H7 (cell line): ENCODE data around the gene DOCK4. TPM values are rescaled to one million over a fixed set of nuclear protein-coding genes. Genes with fewer than 3 reads are reported as not detected.
A peak's percentile ranks its signal among the peaks of the same experiment; 100 is the strongest.

Source experiments
- DNase-seq: peaks from one replicate; pipeline ENCODE4 v3.0.0; 2012
- H3K27me3 ChIP-seq: 2 replicates; pipeline ENCODE4 v1.6.0; 2011; ENCODE audit warnings: mild to moderate bottlenecking, low read length; ENCODE audit not compliant: control insufficient read depth, insufficient read depth
- H3K36me3 ChIP-seq: replicated peaks from 2 replicates; pipeline ENCODE4 v1.5.1; 2011; ENCODE audit warnings: low read length; ENCODE audit not compliant: control insufficient read depth, insufficient read depth
- H3K4me3 ChIP-seq: 2 replicates; pipeline ENCODE4 v1.5.1; 2011; ENCODE audit warnings: low read depth, mild to moderate bottlenecking, control low read depth, low read length, moderate library complexity; ENCODE audit not compliant: insufficient read depth
- total RNA-seq: library from RNA; depleted of rRNA; stranded (reverse); fragments of >200 nt; shearing (Covaris generic); gene quantifications from 2 replicates; pipeline ENCODE4 v1.2.3, GENCODE V29; 2014

DOCK4 gene
- total RNA-seq, 1 experiment from 2014 or later = 16.1 TPM

DNA sequence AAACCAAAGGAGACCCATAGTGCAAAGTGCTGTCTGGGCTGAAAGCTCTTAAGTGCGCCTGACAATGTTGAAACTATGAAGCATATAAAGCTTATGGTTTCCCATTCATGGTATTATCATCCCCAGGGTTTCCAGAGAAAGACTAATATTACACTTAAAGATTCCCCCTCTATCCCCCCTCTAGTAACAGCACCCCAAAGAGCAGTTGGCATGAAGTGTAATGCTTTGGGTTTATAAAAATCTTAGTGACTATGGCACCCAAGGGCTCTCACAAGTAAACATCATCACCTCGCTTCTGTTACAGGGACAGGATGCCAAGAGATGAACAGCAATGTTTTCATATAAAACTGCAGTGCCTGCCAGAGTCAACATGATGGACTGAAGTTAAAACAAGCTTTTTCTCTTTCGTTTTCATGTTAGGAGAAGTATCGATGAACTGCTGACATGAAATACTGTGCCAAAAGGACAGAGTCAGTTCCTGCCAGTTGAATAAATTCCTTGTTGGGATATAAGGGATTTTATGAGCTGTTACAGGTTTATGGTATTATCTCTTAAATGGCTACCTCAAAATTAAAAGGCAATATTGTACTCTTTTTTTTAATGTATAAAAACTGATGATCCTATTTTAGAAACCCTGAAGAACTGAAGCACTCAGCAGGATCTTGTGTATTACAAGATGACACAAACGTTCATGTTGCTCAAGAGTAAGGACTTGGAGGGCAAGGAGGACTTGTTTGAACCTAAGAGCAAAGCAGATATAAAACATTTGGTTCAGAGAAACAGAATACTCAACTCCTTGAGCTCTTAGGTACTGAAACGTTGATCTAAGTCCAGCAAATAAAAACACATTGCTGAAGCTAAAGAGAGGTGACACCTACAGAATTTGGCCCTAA lies 440.2 kb downstream of the DOCK4 start:
- Histone ChIP-seq H3K27me3 (no peaks in the 10 kb centered on the region), H3K36me3 (no peaks in the 10 kb centered on the region), H3K4me3 (no peak overlapping the region)
- DNase-seq = no peak

DNA sequence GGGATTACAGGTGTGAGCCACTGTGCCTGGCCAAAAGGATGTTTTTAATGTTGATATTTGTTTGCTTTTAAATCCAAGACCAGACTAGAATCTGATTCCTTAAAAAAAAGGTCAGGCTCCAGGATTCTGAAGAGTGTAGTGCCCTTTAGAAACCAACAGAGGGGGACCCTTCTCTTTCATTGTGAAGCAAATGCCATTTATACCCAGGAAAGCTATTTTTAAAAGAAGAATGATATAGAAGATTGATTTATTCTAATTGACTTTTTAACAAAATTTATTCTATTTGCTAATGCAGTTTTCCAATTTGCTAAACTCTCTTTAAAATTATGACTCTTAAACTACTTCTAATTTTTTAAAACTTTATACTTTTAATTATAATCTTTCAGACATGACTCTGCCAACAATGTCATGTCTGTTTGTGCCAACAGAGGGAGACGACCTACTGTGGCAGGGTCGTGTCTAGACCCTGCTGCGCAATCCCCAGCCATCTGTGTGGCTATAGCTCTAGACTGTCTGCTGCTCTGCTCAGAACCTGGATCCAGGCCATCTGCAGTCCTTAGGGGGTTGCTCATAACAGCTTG lies 442.9 kb downstream of the DOCK4 start:
- peaks cover 2% of the 10 kb centered on the region for H3K36me3 ChIP-seq
- no peak overlapping the region for H3K4me3 ChIP-seq
- DNase-seq = peak; percentile 57
- no peaks in the 10 kb centered on the region for H3K27me3 ChIP-seq

DNA sequence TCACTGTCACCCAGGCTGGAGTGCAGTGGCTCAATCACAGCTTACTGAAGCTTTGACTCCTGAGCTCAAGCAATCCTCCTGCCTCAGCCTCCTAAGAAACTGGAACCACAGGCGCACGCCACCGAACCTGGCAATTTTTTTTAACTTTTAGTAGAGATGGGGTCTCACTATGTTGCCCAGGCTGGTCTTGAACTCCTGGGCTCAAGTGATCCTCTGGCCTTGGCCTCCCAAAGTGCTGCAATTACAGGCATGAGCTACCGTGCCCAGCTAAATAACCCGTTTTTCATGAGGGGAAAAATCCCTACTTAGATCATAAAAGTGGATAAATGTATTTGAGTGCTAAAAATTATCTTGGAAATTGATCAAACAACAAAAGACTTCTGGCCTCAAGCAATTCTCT lies 443.4 kb downstream of the DOCK4 start:
- H3K27me3 ChIP-seq = no peaks in the 10 kb centered on the region
- no peak overlapping the region for H3K4me3 ChIP-seq
- DNase-seq = no peak
- H3K36me3 ChIP-seq = peaks cover 2% of the 10 kb centered on the region

DNA sequence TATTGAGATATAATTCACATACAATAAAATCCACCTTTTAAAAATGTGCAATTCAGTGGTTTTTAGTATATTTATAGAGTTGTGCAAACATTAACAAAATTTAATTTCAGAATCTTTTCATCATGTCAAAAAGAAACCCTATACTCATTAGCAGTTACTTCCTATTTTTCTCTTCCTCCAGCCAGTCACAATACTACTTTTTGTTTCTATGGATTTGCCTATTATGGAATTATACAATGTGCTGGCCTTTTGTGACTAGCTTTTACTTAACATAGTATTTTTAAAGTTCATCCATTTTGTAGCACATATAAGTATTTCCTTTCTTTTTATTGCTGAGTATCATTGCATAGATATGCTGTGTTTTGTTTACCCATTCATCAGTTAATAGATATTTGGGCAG lies 444.0 kb downstream of the DOCK4 start:
- no peaks in the 10 kb centered on the region for H3K27me3 ChIP-seq
- no peak for DNase-seq
- no peak overlapping the region for H3K4me3 ChIP-seq
- peaks cover 2% of the 10 kb centered on the region for H3K36me3 ChIP-seq

DNA sequence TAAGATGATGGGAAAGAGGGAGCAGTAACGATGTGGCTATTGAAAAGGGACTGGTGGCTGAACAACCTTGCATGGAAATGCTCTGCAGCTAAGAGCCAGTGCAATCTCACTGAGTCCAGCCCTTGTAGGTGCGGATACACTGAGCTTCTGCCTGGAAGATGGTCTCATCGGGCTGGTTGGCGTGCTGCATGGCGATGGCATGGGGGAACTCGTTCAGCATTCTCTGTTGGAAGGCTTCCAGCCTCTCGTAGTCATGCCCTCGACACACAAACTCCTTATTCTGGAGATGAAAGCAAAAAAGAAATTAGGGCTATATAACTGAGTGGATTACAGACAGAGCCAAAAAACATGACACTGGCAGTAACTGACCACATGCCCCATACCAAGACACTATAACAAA lies 446.2 kb downstream of the DOCK4 start:
- Histone ChIP-seq H3K36me3 (peaks cover 2% of the 10 kb centered on the region), H3K4me3 (no peak overlapping the region), H3K27me3 (no peaks in the 10 kb centered on the region)
- DNase-seq = no peak

DNA sequence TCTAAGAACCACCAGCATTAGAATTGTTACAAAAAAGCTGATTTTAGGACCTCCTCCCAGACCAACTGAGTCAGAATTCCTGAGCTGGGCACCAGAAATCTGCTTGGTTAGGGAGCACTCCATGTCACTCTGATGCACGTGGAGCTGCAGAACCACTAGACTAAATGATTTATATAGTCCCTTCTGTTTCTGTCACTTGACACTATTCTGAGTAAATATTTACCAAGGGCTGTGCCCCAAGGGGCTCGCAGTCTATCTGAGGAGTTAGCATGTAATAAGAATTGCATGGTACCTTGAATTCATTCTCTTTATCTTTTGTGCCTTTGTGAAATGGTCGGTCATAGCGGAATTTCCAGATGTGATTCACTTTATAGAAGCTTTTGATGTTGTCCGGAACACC lies 447.9 kb downstream of the DOCK4 start:
- Histone ChIP-seq H3K36me3 (peaks cover 2% of the 10 kb centered on the region), H3K4me3 (no peak overlapping the region), H3K27me3 (no peaks in the 10 kb centered on the region)
- DNase-seq = no peak

DNA sequence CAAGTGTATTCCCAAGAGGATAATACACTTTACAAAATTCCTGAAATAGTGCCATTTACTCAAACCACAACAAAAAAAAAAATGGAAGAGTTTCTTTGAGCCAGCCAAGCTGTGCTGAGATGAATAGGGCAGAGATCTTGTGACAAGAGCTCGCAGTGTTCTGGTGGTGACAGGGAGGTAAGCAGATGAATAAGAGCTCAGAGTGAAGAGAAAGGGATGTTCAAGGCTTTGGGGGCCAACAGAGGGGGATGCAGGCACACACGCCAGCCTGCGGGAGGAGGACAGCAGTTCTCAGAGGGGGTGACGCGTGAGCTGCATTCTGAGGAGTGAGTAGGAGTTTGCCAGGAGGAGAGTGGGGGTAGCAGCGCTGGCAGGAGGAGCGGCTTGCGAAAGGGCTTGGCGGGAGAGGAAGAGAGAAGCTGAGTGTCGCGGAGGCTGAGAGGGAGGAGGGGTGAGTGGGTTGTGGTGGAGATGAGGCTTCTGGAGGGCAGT lies 449.5 kb downstream of the DOCK4 start:
- no peak overlapping the region for H3K4me3 ChIP-seq
- no peaks in the 10 kb centered on the region for H3K27me3 ChIP-seq
- peaks cover 2% of the 10 kb centered on the region for H3K36me3 ChIP-seq
- peak; percentile 51 for DNase-seq

DNA sequence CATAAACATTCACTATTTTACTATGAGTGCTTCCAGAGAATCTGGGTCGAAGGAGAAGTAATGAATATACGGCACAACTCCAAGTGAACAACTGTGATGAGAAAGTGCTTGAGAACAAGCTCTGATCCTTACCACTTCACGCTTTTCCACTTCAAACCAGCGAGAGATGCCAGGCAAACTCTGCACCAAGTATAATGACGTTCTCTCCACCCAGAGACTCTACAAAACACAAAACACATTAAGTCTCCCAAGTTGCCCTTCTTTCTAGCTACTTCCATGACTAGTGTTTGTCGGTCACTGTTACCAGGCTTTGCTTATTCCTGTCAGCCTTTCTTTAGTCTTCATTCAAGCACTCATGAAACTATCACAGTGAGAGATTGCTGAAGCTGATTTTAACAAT lies 450.8 kb downstream of the DOCK4 start:
- Histone ChIP-seq H3K27me3 (no peaks in the 10 kb centered on the region), H3K4me3 (no peak overlapping the region), H3K36me3 (peaks cover 2% of the 10 kb centered on the region)
- no peak for DNase-seq

DNA sequence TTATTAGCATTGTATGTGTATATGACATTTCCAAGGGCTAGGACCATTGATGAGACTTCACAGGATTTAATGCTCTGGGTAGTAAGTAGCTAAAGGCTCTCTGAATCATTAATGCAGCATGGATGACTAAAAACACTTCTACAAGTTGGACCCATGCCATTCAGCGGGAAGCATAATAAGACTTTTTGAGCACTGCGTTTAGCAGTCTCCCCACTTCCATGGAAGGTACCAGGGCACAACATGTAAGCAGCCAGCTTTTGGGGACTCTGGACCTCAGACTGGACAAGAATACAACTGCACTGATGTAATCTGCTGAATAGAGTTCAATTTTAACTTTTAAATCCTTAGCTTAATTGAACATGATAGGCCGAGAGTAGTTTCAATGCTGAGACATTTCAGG lies 452.2 kb downstream of the DOCK4 start:
- DNase-seq = no peak
- Histone ChIP-seq H3K4me3 (no peak overlapping the region), H3K36me3 (no peaks in the 10 kb centered on the region; the same call in 1 of the 2 replicates)

DNA sequence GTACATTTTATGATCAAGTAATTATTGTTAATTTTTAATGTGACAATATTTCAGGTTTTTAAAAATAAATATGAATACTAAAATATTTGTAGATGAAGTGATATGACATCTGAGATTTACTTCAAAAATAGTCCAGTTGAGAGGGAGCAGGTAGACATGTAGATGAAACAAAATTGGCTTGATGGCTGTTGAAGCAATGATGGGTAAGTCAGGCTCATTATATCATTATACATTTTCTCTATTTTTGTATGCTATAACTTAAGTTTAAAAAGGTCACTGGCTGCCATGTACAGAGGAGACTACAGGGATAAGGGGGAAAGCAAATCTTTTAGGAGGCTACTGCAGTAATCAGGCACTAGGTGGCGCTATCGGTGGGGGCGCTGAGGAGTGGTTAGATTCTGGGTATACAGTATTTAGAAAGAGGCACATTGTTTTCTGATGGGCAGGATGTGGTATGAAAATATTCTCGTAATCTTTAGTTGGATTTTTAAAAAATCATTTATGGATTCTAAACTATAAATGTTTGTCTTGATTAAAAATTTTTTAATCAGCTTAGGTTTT lies 454.1 kb downstream of the DOCK4 start:
- H3K36me3 ChIP-seq = no peaks in the 10 kb centered on the region
- no peaks in the 10 kb centered on the region for H3K27me3 ChIP-seq
- no peak overlapping the region for H3K4me3 ChIP-seq
- DNase-seq = peak; percentile 55

More for the DNA sequence above, 452.2 kb downstream of the DOCK4 start:
- no peaks in the 10 kb centered on the region for H3K27me3 ChIP-seq

DNA sequence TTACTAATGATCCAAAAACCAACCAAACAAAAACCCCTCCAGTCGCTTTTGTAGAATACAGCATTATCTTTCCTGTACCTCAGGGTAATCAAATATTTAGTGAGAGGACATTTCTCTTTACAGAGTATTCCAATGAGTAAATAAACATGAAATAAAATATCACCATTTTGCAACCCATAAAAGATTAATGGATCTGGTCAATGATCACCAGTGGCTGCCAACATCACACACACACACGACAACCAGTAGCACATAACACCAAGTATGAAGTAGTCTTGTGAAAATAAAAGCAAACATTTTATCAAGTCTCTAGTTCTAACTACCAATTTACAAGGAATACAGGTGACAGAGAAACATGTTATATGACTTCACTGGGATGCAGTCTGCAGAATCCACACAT lies 455.3 kb downstream of the DOCK4 start:
- H3K4me3 ChIP-seq = no peak overlapping the region
- DNase-seq = no peak
- no peaks in the 10 kb centered on the region for H3K36me3 ChIP-seq
- H3K27me3 ChIP-seq = no peaks in the 10 kb centered on the region

DNA sequence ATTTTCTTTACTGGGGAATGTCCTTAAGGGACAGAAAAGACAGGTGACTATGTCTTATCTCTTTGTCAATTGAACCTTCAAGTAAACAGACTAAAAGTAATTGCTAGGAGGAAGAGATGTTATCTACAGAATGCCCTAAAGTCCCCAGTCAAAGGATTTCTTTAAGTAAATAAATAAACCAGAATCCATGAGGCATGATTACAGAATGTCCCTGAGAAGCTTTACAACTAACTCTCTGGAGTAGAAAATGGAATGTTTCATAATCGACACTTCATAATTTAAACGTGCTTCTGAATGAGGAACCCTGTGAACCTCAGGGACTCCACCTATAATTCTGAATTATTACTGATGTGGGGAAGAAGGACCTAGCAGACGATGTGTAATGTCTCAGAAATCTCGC lies 456.0 kb downstream of the DOCK4 start:
- Histone ChIP-seq H3K4me3 (no peak overlapping the region), H3K27me3 (no peaks in the 10 kb centered on the region), H3K36me3 (no peaks in the 10 kb centered on the region)
- no peak for DNase-seq

DNA sequence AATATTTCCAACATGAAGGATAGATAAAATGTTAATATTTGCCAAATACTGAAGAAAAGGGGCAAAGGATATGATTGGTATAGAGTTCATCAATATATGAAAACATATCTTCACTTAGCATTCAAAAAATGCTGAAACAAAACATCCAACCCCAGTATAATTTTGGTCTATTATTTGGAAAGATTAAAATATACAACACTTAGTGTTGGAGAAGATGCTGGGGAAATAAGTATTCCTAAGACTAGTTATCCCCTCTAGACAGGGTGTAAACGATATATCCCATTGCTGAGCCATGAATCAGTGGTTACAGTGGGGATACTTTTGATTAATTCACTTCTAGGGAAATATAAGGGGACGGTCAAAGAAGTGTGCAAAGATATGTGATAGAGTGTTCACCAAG lies 456.6 kb downstream of the DOCK4 start:
- DNase-seq = no peak
- H3K27me3 ChIP-seq = no peaks in the 10 kb centered on the region
- no peaks in the 10 kb centered on the region for H3K36me3 ChIP-seq
- no peak overlapping the region for H3K4me3 ChIP-seq

DNA sequence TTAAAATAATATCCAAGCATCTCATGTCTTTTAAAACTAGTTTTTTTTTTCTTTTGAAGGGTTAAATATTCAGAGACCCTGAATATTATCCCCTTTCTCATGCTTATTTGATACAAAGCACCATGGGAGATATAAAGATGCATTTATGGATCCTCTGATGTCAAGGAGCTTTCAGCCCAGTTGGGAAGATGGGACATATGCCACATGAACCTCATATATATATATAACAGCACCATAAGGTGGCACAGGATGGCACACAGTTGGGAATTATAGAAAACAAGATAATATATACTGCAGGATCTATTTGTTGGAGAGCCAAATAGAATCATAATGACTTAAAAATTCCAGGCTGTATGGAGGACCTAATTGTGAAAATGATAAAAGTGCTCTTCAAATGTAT lies 458.5 kb downstream of the DOCK4 start:
- DNase-seq = no peak
- Histone ChIP-seq H3K36me3 (no peaks in the 10 kb centered on the region; the same call in 1 of the 2 replicates), H3K4me3 (no peak overlapping the region), H3K27me3 (no peaks in the 10 kb centered on the region)

DNA sequence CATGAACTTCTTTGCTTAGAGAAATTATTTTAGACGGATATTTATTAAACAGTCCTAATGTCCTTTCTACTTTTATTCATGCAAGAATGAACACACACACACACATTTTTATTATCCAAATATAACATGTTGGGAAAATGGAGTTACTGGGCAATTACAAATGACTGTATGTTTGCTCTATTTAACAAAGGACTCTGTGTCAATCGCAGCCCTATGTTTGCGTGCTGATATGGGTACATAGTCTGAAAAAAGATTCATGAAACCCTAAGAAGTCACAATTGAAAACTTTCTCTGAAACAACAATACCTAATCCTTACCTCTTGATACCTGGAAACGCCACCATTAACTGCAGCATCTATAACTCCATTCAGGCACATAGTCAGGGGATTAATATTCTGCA lies 459.2 kb downstream of the DOCK4 start:
- Histone ChIP-seq H3K36me3 (no peaks in the 10 kb centered on the region; the same call in 1 of the 2 replicates), H3K27me3 (no peaks in the 10 kb centered on the region), H3K4me3 (no peak overlapping the region)
- DNase-seq = no peak
